Suppressor macrophage (primary cell): ENCODE data around the gene RBM28.

ENCODE experiments used
- DNase-seq, 4 experiments: peaks; one replicate each; pipeline ENCODE4 v3.0.0-alpha.2; 2020 to 2022
- total RNA-seq, 17 experiments: gene quantifications; one replicate each; lab custom pipeline; 2026; ENCODE audit warnings: mixed read lengths in 6 of 17, inconsistent platforms in 3 of 17; lab: John Stamatoyannopoulos, UW

The RBM28 gene
- 16.1 to 53.1 (median 38.4) reads per million in 17 experiments for total RNA-seq

DNA sequence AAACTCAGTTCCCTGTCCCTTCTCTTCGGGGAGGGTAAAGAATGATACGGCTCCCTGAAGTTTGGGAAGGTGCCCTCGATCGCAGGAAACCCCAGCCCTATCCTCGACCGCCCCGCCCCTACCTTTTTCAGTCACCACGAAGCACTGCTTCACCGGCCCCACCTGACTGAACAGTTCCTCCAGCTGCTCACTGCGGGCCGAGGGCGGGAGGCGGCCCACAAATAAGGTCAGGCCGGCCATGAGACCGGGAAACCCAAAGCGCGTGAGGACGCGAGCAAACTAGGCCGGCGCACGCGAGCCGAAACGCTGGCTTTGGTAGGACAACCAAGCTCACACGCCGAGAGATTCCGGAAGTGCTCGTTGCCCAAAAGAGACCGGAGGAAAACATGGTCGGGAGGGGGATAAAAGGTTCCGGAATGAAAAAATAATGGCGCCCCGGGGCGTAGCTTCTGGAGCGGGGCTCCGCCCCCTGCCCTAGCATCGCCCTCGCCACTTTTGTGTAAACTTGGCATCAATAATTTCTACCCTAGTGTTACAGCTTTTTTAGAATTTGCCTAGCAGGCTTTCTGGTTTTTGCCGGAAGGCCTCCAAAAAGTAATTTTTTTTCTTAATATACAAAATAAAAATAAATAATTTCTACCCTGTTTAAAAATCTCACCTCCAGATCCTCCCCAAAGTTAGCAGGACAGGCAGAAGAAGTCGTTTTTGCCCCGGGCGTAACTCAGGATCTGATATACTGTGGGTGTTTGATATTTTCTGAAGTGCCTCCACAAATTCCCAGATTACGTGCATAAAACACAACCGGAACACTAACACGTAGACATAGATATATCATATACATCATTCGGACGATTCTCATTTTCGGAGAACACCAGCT, at the start of gene RBM28:
RBM28 (minus strand) TSS at position 355 of the 877 bp plus-strand sequence; CDS start at position 240, 115 bp downstream.
- peak; percentile 96 to 97 (median 96) for DNase-seq

DNA sequence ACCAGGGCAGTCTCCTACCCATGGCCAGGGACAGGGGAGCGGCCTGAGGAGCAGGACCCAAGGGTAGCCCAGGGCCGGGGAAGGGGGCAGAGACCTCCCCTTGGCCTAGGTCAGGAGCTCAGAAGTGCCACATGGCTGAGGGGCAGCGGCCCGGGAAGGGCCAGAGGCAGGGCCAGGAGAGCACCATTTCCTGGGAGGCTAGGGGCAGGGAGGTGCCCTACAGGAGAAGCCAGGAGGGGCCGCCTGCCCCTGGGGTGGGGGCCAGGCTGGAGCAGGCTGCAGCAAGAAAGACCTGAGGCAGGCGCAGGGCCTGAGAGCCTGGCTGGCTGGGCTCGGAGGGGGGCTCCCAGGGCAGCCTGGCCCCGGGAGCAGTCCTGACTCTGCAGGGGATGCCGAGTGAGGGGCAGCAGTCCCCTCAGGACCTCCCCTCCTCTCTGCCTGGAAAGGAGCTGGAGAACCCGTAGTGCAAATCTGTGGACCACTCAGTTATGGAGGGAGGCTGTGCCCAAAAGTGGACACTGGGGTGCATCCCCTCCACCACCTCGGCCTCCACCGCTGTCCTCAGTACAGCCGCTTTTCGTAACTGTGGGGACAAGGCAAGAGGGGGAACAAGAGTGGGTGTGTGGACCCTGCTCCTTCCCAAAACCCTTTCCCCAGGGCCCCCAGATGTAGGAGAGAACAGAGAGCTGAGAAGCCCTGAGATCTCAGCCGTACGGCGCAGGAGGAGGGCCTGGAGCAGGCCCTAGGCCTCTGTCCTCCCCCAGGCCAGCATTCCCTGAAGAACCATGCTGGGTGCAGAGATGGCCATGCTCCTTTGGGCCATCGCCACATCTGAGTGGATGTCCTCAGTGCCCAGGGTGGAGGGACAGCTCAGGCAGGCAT, 49.0 kb upstream of the RBM28 start:
- DNase-seq, result no peak

- DNase-seq, result no peak
Measured at GRCh38 chr7:128391805-128392204, 48.1 kb upstream of the RBM28 start.

- DNase-seq, result no peak
Measured at GRCh38 chr7:128390871-128391565, 47.3 kb upstream of the RBM28 start.

- no peak for DNase-seq
Measured at GRCh38 chr7:128389618-128390329, 46.1 kb upstream of the RBM28 start.

GRCh38 chr7:128389085-128389617, 45.4 kb upstream of the RBM28 start:
- DNase-seq, result no peak

DNA sequence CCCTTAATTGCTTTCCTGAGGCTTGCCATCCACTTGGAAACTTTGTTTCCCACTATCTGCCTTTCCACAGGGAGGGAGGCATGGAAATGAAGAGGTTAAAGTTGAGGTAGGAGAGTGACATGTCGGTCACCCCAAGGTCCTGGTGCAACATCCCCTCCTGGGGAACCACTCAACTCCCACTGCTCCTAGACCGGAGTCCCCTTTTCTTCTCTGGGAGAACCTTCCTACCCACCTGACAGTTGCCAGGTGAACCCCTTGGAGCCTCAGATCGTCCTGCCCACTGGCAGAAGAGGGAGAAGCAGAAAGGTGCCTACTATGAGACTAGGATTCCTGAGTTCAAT, 44.4 kb upstream of the RBM28 start:
- DNase-seq, result no peak

DNA sequence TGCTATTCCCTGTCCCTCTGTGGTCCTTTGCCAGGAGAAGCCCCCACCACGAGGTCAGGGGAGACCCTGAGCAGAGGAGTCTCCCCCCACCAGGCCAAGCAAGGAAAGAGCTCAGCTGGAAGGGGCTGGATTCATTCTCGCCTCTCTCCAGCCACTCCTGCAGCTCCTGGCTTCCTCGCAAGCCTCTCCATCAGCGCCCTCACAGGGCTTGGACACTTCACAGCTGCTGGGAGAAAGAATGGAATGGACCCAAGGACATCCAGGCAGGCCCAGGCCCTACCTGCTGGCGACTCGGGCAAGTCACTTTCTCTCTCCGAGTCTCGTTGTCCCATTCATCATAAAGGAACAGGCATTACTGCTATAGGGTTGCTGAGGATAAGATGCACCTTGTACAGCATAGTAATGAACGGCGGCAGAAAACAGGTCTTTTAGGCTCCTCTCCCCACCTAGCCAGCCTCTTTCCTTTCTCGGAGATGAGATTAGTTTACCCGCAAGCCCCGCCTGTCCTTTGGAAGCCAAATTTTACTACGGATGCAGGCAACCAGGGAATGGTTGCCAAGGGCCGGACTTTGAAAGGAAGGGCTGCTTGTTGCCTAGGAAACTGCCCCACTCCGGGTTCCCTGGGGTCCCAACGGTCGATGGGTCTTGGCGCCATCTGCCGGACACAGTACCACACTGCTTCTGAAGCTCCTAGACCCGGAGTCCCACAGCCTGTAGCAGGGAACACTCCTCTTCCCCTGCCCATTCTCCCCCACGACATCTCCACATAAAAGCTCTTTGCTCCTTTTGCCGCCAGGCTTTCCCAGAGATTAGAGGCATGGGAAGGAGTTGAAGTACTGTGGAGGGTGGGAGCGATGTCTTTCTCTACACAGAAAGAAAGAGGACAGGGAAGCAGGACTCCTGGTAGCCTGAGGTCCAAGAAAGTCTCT, 43.8 kb upstream of the RBM28 start:
- DNase-seq, result peak; percentile 73 to 84 (median 80)

DNA sequence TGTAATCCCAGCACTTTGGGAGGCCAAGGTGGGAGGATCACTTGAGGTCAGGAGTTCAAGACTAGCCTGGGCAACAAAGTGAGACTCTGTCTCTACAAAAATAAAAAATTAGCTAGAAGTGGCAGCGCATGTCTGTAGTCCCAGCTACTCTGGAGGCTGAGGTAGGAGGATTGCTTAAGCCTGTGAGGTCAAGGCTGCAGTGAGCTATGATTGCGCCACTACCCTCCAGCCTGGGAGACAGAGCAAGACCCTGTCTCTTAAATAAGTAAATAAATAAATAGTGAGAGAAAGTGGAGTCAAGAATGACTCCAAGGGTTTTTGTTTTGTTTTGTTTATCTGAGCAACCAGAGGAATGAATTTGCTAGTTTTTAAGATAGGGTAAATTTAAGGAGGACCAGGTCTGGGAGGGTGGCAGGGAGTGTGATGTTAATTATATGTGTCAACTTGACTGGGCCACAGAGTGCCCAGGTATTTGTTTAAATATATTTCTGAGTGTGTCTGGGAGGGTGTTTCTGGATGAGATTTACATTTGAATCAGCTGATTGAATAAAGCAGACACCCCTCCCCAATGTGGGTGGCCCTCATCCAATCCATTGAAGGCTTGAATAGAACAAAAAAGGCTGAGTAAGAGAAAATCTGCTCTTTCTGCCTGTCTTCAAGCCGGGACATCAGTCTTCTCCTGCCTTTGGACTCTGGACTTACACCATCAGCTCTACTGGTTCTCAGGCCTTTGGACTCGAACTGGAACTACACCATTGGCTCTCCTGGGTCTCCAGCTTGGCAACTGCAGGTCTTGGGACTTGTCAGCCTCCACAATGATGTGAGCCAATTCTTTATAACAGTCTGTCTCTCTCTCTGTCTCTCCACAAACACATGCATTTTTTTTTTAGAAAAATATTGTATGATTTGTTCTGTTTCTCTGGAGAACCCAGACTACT, 42.5 kb upstream of the RBM28 start:
- DNase-seq, result peak in 1 of 4 experiments; percentile 29

DNA sequence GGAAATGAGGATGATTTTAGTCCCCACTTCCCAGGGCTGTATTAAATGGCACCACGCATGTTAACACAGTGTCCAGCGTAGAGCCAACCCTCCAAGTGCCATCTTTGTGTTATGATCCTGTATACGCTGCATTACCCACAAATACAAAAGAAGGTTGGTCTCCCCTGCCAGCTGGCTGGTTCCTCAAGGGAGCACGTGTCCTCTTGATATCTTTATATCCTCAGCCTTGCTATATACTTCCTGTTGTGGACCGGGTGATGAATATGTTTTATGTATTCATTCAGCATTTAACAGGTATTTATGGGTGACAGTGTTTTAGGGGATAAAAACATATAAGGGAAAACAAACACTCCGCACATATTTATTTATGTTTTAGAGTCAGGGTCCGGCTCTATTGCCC, 41.0 kb upstream of the RBM28 start:
- peak in 1 of 4 experiments; percentile 28 for DNase-seq

- DNase-seq, result peak in 1 of 4 experiments; percentile 28
Measured at GRCh38 chr7:128383776-128384175, 40.1 kb upstream of the RBM28 start.

- peak in 3 of 4 experiments; percentile 31 to 38 (median 38) for DNase-seq
Measured at GRCh38 chr7:128381161-128381821, 37.6 kb upstream of the RBM28 start.

DNA sequence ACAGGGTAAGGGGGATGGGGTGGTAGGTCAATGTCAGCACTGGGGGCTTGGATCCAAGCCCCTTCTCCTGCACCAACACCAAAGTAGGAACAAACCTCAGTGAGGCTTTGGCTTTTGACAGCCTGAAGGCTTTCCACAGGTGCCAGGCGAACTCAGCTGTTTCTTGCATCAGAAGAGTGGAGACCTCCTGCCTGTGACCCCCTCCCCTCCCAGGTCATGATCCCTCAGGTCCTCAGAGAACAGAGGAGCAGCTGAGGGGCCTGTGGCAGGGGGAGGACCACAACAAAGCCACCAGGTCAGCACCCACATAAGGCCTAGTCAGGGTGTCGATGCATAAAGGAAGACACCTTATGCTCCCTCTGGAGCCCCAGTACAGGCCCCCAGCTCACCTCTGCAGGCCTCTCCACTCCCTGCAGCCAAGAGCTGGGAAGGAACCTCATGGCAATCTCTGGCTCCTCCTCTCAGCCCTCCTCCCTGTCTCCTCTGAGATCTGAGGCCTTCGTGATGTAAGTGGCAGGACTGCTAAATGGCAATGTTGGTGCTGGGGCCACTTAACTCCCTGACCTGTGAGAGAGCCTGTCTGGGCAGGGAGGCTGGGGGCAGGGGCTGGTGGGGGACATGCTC, 36.9 kb upstream of the RBM28 start:
- no peak for DNase-seq

DNA sequence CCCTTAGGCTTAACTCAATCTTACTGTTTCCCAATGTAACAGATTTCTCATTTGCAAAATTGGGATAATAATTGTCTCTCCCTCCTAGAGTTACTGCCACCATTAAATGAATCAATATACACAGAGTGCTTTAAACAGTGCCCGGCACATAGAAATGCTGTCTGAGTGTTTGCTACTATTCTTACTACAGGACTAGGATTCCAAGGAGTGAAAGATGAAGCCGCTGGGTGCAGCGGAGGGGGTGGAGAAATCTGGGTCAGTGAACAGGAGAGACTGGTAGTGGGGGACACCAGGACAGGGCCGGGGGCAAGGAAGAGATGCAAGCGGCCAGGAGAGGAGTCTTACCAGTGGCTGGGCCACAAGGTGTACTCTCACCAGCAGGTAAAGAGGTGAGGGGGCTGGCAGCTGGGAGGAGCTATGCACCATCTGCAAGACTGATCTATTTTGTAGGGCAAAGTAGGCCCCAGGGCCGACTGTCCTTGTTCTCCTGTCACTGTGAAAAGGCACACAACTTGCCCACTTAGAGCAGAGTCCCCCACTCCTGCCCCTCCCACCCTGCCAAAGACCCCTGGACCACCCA, 36.3 kb upstream of the RBM28 start:
- DNase-seq, result no peak

DNA sequence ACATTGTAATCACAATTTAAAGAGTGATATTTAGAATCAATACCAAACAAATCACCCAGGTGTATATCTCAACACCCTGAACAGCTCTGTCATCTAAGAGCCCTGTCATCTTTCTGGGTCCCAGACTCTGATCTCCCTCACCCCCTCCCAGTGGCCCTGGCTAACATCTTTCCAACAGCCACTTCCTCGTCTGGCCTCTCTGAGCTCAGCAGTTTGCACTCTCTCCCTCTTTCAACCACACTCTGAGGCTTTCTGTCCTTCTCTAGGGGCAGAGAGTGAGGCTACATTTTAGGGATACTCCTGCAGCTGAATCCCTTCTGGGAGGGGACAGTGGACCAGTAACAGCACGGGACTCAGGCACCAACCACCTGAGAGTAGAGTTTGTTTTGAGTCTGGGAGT, 34.9 kb upstream of the RBM28 start:
- no peak for DNase-seq

GRCh38 chr7:128376077-128376476, 32.4 kb upstream of the RBM28 start:
- DNase-seq, result no peak

DNA sequence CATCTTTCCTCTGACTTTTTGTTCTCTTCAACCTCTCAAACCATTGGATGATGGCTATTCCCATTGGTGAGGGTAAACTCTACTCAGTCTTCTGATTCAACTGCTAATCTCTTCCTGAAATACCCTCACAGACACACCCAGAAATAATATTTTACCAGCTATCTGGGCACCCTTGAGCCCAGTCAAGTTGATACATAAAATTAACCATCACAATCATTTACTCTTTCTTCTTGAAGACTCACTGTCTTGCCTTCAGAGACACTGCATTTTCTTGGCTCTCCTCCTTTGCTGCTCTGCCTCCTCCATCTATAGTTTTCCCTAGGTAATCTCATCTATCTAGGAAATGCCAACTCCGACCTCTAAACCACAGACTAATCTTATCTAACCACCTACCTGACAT, 30.3 kb upstream of the RBM28 start:
- no peak for DNase-seq

- DNase-seq, result peak in 1 of 4 experiments; percentile 15
Measured at GRCh38 chr7:128373606-128374005, 29.9 kb upstream of the RBM28 start.
